ENCODE data around the gene COL8A1. TPM values are rescaled to one million over a fixed set of nuclear protein-coding genes. Genes with fewer than 3 reads are reported as not detected.

Gene COL8A1
- total RNA-seq, 1 experiment from 2014 or later = 112 TPM

GRCh38 chr3:99644017-99644416, 5.6 kb downstream of the COL8A1 start:
- ChIA-PET CTCF (interaction anchor here (0.6 to 17.3 kb wide), 20 partner anchors 12 to 1017 kb away, joined by 3 to 209 read pairs (median 4); no protein-coding TSS in a partner anchor), POLR2A (interaction anchor here (0.6 kb wide), 1 partner anchor 588 kb away, joined by 3 read pairs; no protein-coding TSS in a partner anchor)
- DNase-seq (ENCODE audit: unreplicated experiment) = no peak
- no peak for TF ChIP-seq CTCF (IDR thresholded peaks at IDR 0.05; ENCODE audit: unreplicated experiment)
- Mint-ChIP-seq H3K4me3 (ENCODE audit: unreplicated experiment) (no peak overlapping the region), H3K27ac (ENCODE audit: low read depth, unreplicated experiment) (peak overlapping the region; percentile 63), H3K9me3 (ENCODE audit: unreplicated experiment) (no peaks in the 10 kb centered on the region), H3K4me1 (ENCODE audit: insufficient read depth, unreplicated experiment) (peaks cover 81% of the 10 kb centered on the region), H3K36me3 (ENCODE audit: insufficient read depth, unreplicated experiment) (peaks cover 8% of the 10 kb centered on the region), H3K27me3 (ENCODE audit: insufficient read depth, unreplicated experiment) (no peaks in the 10 kb centered on the region)
- intact Hi-C loops (cut with micrococcal nuclease) = loop anchor here (2.0 kb wide), 1 partner anchor 109 kb away; no protein-coding TSS in a partner anchor
- no TSS peak for BruUV-seq (replicated peaks)

GRCh38 chr3:99644746-99645145, 6.4 kb downstream of the COL8A1 start:
- no peak for TF ChIP-seq CTCF (IDR thresholded peaks at IDR 0.05; ENCODE audit: unreplicated experiment)
- peaks cover 83% of the 10 kb centered on the region for H3K4me1 Mint-ChIP-seq (ENCODE audit: insufficient read depth, unreplicated experiment)
- no TSS peak for BruUV-seq (replicated peaks)
- H3K9me3 Mint-ChIP-seq (ENCODE audit: unreplicated experiment) = no peaks in the 10 kb centered on the region
- ChIA-PET POLR2A (interaction anchor here (0.6 to 1.0 kb wide), 2 partner anchors 30 to 103 kb away, joined by 4 read pairs; no protein-coding TSS in a partner anchor), CTCF (interaction anchor here (0.6 to 17.3 kb wide), 30 partner anchors 8 to 1016 kb away, joined by 3 to 209 read pairs (median 4); no protein-coding TSS in a partner anchor)
- H3K4me3 Mint-ChIP-seq (ENCODE audit: unreplicated experiment) = no peak overlapping the region
- H3K36me3 Mint-ChIP-seq (ENCODE audit: insufficient read depth, unreplicated experiment) = peaks cover 14% of the 10 kb centered on the region
- intact Hi-C loops (cut with micrococcal nuclease) = loop anchor here (1.0 to 2.0 kb wide), 2 partner anchors 43 to 108 kb away; no protein-coding TSS in a partner anchor
- H3K27ac Mint-ChIP-seq (ENCODE audit: low read depth, unreplicated experiment) = peak overlapping the region; percentile 63
- no peaks in the 10 kb centered on the region for H3K27me3 Mint-ChIP-seq (ENCODE audit: insufficient read depth, unreplicated experiment)
- no peak for DNase-seq (ENCODE audit: unreplicated experiment)

GRCh38 chr3:99645277-99646106, 7.1 kb downstream of the COL8A1 start:
- no peak overlapping the region for H3K4me3 Mint-ChIP-seq (ENCODE audit: unreplicated experiment)
- peak; percentile 85 for TF ChIP-seq CTCF (IDR thresholded peaks at IDR 0.05; ENCODE audit: unreplicated experiment)
- no peaks in the 10 kb centered on the region for H3K9me3 Mint-ChIP-seq (ENCODE audit: unreplicated experiment)
- peaks cover 19% of the 10 kb centered on the region for H3K36me3 Mint-ChIP-seq (ENCODE audit: insufficient read depth, unreplicated experiment)
- no peaks in the 10 kb centered on the region for H3K27me3 Mint-ChIP-seq (ENCODE audit: insufficient read depth, unreplicated experiment)
- DNase-seq (ENCODE audit: unreplicated experiment) = peak; percentile 57
- ChIA-PET POLR2A (interaction anchor here (0.6 to 2.6 kb wide), 7 partner anchors 23 to 1717 kb away, joined by 3 to 12 read pairs (median 4); no protein-coding TSS in a partner anchor), CTCF (interaction anchor here (0.6 to 17.3 kb wide), 38 partner anchors 9 to 1054 kb away, joined by 3 to 209 read pairs (median 4); no protein-coding TSS in a partner anchor)
- peak overlapping the region; percentile 63 for H3K27ac Mint-ChIP-seq (ENCODE audit: low read depth, unreplicated experiment)
- no TSS peak for BruUV-seq (replicated peaks)
- intact Hi-C loops (cut with micrococcal nuclease) = loop anchor here (1.0 to 2.0 kb wide), 2 partner anchors 42 to 107 kb away; no protein-coding TSS in a partner anchor
- peaks cover 84% of the 10 kb centered on the region for H3K4me1 Mint-ChIP-seq (ENCODE audit: insufficient read depth, unreplicated experiment)

GRCh38 chr3:99646107-99646435, 7.7 kb downstream of the COL8A1 start:
- Mint-ChIP-seq H3K36me3 (ENCODE audit: insufficient read depth, unreplicated experiment) (peaks cover 24% of the 10 kb centered on the region), H3K9me3 (ENCODE audit: unreplicated experiment) (no peaks in the 10 kb centered on the region), H3K27ac (ENCODE audit: low read depth, unreplicated experiment) (peak overlapping the region; percentile 63), H3K4me1 (ENCODE audit: insufficient read depth, unreplicated experiment) (peaks cover 81% of the 10 kb centered on the region), H3K27me3 (ENCODE audit: insufficient read depth, unreplicated experiment) (no peaks in the 10 kb centered on the region), H3K4me3 (ENCODE audit: unreplicated experiment) (no peak overlapping the region)
- no TSS peak for BruUV-seq (replicated peaks)
- ChIA-PET POLR2A (interaction anchor here (0.6 to 2.6 kb wide), 5 partner anchors 22 to 1718 kb away, joined by 3 to 12 read pairs (median 4); no protein-coding TSS in a partner anchor), CTCF (interaction anchor here (0.6 to 17.3 kb wide), 22 partner anchors 10 to 1055 kb away, joined by 3 to 209 read pairs (median 4); no protein-coding TSS in a partner anchor)
- no peak for TF ChIP-seq CTCF (IDR thresholded peaks at IDR 0.05; ENCODE audit: unreplicated experiment)
- intact Hi-C loops (cut with micrococcal nuclease) = no loop called here
- no peak for DNase-seq (ENCODE audit: unreplicated experiment)
